Stimulated activated naive CD8-positive, alpha-beta T cell treated with anti-CD3 and anti-CD28 coated beads, Interleukin-15, amount 100 ng/mL, for 72 hours (primary cell): ENCODE results near the gene SUPV3L1.

Experiments used
- ATAC-seq: fragments of 150-1000 bp; cut with Tn5 transposase; 2 replicates; pipeline ENCODE4 v1.10.0; 2021; ENCODE audit warnings: mild to moderate bottlenecking, moderate library complexity
- DNase-seq, 2 donors: peaks; one replicate each; pipeline ENCODE4 v3.0.0; 2021 to 2022
- H3K27ac Mint-ChIP-seq, 2 donors: one replicate each; pipeline ENCODE4 v1.8.0; 2022; ENCODE audit warnings: mild to moderate bottlenecking in 2 of 2, mixed read lengths in 2 of 2, moderate library complexity in 2 of 2
- H3K27me3 Mint-ChIP-seq: one replicate; pipeline ENCODE4 v1.8.0; 2022; ENCODE audit warnings: mixed read lengths
- H3K4me1 Mint-ChIP-seq: one replicate; pipeline ENCODE4 v1.8.0; 2022; ENCODE audit warnings: mild to moderate bottlenecking, mixed read lengths
- H3K4me3 Mint-ChIP-seq, 2 donors: one replicate each; pipeline ENCODE4 v1.8.0; 2022; ENCODE audit warnings: mild to moderate bottlenecking in 2 of 2, mixed read lengths in 2 of 2, moderate library complexity in 1 of 2
- H3K9me3 Mint-ChIP-seq, 2 donors: one replicate each; pipeline ENCODE4 v1.8.0; 2022; ENCODE audit warnings: mixed read lengths in 2 of 2

SUPV3L1 gene

DNA sequence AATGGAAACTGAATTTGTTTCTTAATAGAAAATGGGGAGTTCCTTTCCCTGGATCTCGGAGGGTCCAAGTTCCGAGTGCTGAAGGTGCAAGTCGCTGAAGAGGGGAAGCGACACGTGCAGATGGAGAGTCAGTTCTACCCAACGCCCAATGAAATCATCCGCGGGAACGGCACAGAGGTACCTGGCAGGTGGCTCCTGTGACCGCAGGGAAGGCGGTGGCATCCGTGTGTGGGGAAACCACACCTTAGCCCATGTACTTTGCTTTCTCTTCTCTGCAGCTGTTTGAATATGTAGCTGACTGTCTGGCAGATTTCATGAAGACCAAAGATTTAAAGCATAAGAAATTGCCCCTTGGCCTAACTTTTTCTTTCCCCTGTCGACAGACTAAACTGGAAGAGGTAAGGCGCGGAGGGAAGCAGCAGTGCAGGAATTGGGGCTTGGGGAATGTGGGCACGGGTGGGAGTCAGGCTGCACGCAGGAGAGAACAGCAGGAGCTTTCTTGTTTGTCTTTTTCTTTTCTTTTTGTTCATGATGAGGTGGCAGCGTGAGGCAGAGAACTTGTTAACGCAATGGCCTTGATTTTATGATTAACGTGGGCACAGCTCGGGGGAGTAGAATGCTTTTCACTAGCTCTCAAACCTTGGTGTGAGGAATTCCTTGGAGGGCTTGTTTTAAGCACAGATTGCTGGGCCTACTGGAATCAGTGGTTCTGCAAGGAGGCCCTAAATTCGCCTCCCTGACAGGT, 52.9 kb downstream of the SUPV3L1 start:
- no peaks in the 10 kb centered on the region for H3K9me3 Mint-ChIP-seq
- DNase-seq (no peak), ATAC-seq (no peak)
- peaks cover 42% of the 10 kb centered on the region for H3K4me1 Mint-ChIP-seq
- H3K27ac Mint-ChIP-seq, result peak overlapping the region in 1 of 2 donors; percentile 43
- H3K4me3 Mint-ChIP-seq, result peak overlapping the region; percentile 4 to 45
- H3K27me3 Mint-ChIP-seq, result peaks cover 13% of the 10 kb centered on the region

DNA sequence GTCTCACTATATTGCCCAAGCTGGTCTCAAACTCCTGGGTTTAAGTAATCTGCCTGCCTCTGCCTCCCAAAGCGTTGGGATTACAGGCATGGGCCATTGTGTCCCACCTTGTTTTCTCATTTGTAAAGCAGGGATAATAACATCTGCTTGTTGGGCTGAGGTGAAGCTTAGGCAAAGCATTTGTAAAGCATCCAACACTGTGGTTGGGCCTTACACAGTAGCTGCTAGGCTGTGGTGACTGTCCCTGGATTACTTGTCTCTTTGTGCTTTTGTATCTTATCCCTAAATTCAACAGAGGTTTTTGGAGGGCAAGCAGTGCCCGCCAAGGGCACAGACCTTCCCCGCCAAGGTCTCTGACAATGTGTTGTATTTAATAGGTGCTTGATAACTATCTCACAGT, 54.4 kb downstream of the SUPV3L1 start:
- Mint-ChIP-seq H3K4me3 (no peak overlapping the region), H3K9me3 (no peaks in the 10 kb centered on the region), H3K27me3 (peaks cover 13% of the 10 kb centered on the region), H3K4me1 (peaks cover 27% of the 10 kb centered on the region), H3K27ac (no peak overlapping the region)
- ATAC-seq, result no peak
- DNase-seq, result no peak

DNA sequence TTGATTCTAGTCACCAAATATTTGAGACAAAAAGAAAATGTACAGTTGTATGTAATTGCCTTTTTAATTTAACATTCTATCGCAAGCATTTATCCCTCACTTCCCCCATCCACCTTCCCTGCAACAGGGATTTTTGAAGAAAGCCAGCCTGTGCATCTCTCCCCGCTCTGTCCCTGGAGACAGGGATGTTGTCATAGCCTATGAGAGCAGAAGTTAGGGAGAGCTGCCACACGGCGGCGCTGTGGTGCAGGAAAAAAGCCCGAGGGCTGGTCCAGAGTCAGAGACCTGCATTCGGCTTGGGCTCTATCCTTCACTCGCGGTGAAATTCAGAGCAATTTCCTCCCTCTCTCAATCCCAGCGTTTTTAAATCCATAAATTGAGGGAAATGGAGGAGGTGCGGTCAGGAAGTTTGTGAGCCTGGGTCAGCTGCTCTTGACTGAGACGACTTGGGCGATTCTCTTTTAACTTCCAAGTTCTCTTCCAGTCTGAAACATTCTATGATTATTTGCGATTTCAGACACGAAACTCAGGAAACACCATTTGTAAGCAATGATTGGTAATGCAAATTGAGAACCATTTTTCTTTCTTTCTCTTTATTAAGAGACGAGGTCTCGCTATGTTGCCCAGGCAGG, 57.6 kb downstream of the SUPV3L1 start:
- H3K9me3 Mint-ChIP-seq, result no peaks in the 10 kb centered on the region
- peaks cover 9% of the 10 kb centered on the region for H3K4me1 Mint-ChIP-seq
- H3K27me3 Mint-ChIP-seq, result no peaks in the 10 kb centered on the region
- DNase-seq (peak; percentile 82 to 83), ATAC-seq (peak; percentile 99)
- H3K27ac Mint-ChIP-seq, result no peak overlapping the region
- H3K4me3 Mint-ChIP-seq, result peak overlapping the region in 1 of 2 donors; percentile 11

DNA sequence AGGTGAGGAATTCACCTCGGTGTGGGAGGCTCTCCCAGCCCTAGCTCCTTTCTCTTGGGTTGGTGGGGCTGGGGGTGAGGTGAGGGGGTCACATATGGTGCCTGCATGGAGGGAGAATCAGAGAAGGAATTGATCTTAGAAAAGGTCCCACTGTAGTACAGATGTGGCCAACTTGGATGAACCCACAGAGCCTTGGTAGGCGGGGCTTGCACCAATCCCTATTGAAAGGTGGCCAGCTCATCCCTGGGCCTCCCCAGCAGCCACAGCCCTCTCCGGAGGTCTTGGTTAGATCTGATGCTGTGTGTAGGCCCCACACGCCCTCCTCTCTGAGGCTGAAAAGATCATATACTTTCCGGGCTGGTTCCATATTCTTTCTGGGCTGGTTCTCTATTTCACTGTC, 59.1 kb downstream of the SUPV3L1 start:
- no peak overlapping the region for H3K4me3 Mint-ChIP-seq
- no peak for DNase-seq
- no peaks in the 10 kb centered on the region for H3K27me3 Mint-ChIP-seq
- no peaks in the 10 kb centered on the region for H3K9me3 Mint-ChIP-seq
- no peak for ATAC-seq
- no peaks in the 10 kb centered on the region for H3K4me1 Mint-ChIP-seq
- no peak overlapping the region for H3K27ac Mint-ChIP-seq

DNA sequence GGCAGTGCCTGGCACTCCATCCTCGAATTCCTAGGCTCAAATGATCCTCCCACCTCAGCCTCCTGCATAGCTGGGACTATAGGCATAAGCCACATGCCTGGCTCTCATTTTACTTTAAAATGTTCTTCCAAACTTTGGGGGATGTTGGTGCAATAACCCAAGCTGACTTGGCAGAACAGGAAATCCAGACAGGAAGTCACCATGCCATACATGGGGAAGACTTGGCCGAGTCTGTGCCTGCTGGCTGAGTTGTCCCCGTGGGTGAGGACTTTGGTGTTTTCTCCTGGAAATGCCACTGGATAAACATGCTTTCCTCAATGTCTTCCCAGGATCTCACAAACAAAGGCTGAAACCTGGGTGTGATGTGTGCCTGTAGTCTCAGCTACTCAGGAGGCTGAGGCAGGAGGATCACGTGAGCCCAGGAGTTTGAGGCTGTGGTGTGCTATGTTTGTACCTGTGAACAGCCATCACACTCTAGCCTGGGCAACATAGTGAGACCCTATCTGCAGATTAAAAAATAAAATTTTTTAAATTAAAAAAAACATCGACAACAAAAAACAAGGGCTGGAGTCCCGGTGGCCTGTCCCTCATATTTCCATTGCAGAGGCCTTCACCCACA, 59.9 kb downstream of the SUPV3L1 start:
- DNase-seq (no peak), ATAC-seq (no peak)
- Mint-ChIP-seq H3K9me3 (no peaks in the 10 kb centered on the region), H3K27me3 (no peaks in the 10 kb centered on the region), H3K27ac (peak overlapping the region in 1 of 2 donors; percentile 11), H3K4me3 (no peak overlapping the region), H3K4me1 (no peaks in the 10 kb centered on the region)

DNA sequence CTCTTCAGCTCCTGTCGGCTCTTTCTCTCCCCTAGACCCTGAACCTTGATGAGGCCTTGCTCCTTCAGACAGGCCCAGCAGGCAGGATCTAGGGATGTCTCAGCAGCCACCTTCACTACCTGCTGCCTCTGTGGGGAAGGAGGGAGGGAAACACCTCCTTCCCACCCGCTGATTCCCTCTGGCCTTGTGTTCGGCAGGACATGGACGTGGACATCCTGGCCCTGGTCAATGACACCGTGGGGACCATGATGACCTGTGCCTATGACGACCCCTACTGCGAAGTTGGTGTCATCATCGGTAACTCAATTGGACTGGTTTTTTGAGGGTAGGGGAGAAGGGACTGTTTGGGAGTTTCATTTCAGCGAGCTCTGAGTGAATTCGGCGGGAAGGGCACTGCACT, 60.4 kb downstream of the SUPV3L1 start:
- Mint-ChIP-seq H3K4me1 (no peaks in the 10 kb centered on the region), H3K27ac (no peak overlapping the region), H3K9me3 (no peaks in the 10 kb centered on the region), H3K4me3 (no peak overlapping the region), H3K27me3 (no peaks in the 10 kb centered on the region)
- no peak for DNase-seq
- ATAC-seq, result no peak

DNA sequence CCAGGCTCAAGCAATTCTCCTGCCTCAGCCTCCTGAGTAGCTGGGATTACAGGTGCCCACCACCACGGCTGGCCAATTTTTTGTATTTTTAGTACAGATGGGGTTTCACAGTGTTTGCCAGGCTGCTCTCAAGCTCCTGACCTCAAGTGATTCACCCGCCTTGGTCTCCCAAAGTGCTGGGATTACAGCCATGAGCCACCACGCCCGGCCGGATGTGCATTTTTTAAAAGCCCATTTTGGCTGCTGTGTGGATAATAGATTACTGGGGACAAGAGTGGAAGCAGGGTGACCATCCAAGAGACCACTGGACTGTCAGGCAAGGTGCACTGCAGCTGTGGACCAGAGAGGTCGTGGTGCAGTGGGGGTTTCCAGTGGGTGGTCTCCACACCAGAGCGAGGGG, 61.5 kb downstream of the SUPV3L1 start:
- H3K4me3 Mint-ChIP-seq, result no peak overlapping the region
- no peaks in the 10 kb centered on the region for H3K27me3 Mint-ChIP-seq
- ATAC-seq (no peak), DNase-seq (no peak)
- H3K9me3 Mint-ChIP-seq, result no peaks in the 10 kb centered on the region
- H3K27ac Mint-ChIP-seq, result no peak overlapping the region
- no peaks in the 10 kb centered on the region for H3K4me1 Mint-ChIP-seq

DNA sequence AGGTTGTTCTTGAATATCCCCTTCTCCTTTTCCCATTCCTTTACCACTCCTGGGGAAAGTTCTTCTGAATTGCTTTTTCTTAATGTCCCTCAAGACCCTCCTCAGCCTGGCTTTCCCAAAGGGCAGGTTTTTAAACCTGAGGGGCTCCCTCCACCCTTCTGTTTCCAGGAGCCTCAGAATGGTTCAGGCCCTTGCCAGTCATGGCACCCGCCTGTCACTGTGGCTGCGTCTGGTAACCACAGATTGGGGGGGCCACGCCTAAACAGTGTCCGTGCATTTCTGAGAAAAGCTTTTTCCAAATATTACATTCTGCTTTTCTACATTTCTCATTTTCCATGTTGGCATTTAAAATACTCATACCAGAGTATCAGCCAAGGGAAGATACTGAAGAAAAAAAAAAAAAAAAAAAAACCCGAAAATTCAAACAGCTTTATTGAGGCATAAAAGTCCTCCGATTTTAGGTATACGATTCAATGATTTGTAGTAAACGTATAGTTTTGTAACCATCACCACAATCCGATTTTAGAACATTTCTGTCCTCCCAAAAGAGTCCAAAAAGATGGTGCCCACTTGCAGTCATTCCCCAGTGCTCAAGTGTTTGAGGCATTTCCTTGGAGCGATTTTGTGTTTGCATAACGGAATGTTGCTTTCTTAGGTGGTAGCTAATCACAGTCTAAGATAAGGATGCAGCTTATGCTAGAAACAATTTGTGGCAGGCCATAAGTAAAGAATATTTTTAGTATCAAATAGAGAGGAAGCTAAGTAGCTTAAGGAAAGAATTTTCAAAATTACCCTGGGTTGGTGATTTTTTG, 62.2 kb downstream of the SUPV3L1 start:
- DNase-seq, result no peak
- Mint-ChIP-seq H3K27ac (no peak overlapping the region), H3K9me3 (no peaks in the 10 kb centered on the region), H3K4me3 (no peak overlapping the region), H3K4me1 (no peaks in the 10 kb centered on the region), H3K27me3 (no peaks in the 10 kb centered on the region)
- ATAC-seq, result no peak

DNA sequence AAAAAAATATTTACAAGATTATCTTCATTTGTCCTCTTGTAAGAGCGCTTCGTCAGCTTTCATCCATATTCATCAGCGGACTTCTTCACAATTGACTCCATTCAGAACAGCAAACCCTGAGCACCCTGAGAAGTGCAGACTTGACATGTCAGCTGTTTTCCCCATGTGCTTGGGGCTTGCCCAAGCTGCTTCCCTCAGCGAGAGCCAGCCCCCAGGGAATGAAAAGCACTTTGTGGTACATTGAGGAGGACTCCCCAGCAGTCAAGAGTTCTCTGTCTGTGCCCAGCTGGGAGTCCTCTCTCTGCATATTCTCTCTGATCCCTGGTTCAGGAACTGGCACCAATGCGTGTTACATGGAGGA, 62.8 kb downstream of the SUPV3L1 start:
- ATAC-seq (no peak), DNase-seq (no peak)
- Mint-ChIP-seq H3K9me3 (no peaks in the 10 kb centered on the region), H3K4me3 (no peak overlapping the region), H3K27me3 (no peaks in the 10 kb centered on the region), H3K4me1 (no peaks in the 10 kb centered on the region), H3K27ac (no peak overlapping the region)

DNA sequence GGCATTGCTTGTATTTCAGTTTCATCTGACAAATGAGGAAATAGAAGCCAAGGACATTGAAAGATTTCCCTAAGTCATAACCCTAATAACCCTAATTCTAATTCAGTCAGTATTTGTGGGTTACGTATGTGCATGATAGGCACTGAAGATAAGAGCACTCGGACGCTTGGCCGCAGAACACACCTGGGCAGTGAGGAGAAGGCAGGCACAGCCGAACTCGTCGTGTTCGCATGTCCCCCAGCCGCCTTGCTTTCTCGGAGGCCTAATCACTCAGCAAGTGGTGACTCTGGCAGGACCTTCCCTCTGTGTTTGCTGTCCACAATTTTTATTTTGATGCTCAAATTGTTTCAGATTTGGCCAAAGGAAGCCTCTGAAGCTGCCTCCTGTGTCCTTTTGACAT, 63.8 kb downstream of the SUPV3L1 start:
- Mint-ChIP-seq H3K9me3 (no peaks in the 10 kb centered on the region), H3K27me3 (no peaks in the 10 kb centered on the region), H3K4me3 (no peak overlapping the region), H3K4me1 (no peaks in the 10 kb centered on the region), H3K27ac (no peak overlapping the region)
- ATAC-seq (no peak), DNase-seq (no peak)

DNA sequence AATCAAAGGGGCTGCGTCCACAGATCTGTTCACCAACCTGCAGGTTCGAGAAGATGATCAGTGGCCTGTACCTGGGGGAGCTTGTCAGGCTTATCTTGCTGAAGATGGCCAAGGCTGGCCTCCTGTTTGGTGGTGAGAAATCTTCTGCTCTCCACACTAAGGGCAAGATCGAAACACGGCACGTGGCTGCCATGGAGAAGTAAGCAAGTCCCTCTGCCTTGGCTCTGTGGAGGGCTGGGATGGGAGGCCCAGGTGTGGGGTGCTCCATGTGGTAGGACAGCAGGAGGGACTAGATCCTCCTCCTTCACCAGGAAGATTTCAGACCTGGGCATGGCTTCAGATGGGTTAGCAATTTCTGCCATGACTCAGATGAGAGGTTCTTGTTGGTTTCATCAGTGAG, 66.0 kb downstream of the SUPV3L1 start:
- Mint-ChIP-seq H3K27ac (no peak overlapping the region), H3K27me3 (no peaks in the 10 kb centered on the region), H3K4me3 (no peak overlapping the region), H3K4me1 (no peaks in the 10 kb centered on the region), H3K9me3 (no peaks in the 10 kb centered on the region)
- ATAC-seq, result no peak
- no peak for DNase-seq

DNA sequence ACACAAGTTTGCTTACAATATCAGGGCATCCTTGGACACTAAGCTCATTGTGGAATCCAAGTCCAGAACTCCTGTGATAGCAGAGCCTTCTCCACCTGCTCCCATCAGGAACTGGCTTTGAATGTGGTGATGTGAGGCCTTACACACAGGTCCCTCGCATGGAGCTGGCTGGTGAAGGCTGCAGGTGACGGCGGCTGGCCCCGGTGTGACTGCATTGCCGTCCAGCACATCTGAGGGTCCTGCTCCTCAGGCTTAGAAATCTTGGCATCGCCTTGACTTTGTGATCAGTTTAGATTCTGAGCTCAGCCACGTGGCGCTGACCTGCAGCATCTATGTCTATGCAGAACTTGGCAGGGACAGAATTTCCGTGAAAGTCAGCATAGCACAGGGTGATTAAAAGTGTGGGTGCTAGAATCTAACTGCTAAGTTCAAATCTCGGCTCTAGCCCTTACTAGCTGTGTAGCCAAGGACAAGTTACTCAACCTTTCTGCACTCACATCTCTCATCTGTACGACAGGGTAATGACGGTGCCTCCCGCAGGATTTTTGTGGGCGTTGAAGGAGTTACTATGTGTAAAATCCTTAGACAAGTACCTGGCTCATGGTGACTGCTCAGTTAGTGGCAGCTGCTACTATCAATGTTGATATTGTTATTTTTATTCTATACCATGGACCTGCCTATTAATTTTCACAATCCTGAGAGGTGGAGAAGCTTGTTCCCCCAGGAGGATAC, 66.7 kb downstream of the SUPV3L1 start:
- no peaks in the 10 kb centered on the region for H3K9me3 Mint-ChIP-seq
- ATAC-seq (no peak), DNase-seq (no peak)
- H3K27me3 Mint-ChIP-seq, result no peaks in the 10 kb centered on the region
- no peaks in the 10 kb centered on the region for H3K4me1 Mint-ChIP-seq
- H3K27ac Mint-ChIP-seq, result peak overlapping the region; percentile 33 to 67
- no peak overlapping the region for H3K4me3 Mint-ChIP-seq

DNA sequence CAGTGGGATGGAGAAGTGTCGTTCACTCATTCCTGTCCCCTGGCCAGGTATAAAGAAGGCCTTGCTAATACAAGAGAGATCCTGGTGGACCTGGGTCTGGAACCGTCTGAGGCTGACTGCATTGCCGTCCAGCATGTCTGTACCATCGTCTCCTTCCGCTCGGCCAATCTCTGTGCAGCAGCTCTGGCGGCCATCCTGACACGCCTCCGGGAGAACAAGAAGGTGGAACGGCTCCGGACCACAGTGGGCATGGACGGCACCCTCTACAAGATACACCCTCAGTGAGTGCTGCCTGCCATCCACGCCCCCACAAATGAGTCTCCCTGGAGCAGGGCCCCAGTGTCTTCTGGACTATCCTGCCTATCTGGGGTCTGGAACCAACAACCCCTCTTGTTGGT, 67.3 kb downstream of the SUPV3L1 start:
- Mint-ChIP-seq H3K27ac (no peak overlapping the region), H3K9me3 (no peaks in the 10 kb centered on the region), H3K4me3 (no peak overlapping the region), H3K27me3 (no peaks in the 10 kb centered on the region), H3K4me1 (no peaks in the 10 kb centered on the region)
- DNase-seq, result no peak
- ATAC-seq, result no peak

DNA sequence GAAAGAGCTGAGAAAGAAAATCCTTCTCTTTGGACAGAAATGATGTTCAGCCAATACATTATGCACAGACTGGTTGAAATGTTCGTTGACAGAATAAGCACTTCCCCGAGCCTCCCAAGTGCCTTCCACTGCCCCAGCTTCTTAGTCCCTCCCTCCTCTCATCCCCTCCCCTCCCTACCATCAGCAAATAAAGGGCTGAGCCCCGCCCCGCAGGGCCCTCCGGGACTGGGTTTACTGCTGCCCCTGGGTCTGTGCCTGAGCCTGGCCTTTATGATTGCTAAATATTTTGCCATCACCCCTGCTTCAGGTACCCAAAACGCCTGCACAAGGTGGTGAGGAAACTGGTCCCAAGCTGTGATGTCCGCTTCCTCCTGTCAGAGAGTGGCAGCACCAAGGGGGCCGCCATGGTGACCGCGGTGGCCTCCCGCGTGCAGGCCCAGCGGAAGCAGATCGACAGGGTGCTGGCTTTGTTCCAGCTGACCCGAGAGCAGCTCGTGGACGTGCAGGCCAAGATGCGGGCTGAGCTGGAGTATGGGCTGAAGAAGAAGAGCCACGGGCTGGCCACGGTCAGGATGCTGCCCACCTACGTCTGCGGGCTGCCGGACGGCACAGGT, 68.2 kb downstream of the SUPV3L1 start:
- Mint-ChIP-seq H3K9me3 (no peaks in the 10 kb centered on the region), H3K4me3 (no peak overlapping the region), H3K27me3 (no peaks in the 10 kb centered on the region), H3K27ac (no peak overlapping the region), H3K4me1 (no peaks in the 10 kb centered on the region)
- no peak for DNase-seq
- no peak for ATAC-seq

DNA sequence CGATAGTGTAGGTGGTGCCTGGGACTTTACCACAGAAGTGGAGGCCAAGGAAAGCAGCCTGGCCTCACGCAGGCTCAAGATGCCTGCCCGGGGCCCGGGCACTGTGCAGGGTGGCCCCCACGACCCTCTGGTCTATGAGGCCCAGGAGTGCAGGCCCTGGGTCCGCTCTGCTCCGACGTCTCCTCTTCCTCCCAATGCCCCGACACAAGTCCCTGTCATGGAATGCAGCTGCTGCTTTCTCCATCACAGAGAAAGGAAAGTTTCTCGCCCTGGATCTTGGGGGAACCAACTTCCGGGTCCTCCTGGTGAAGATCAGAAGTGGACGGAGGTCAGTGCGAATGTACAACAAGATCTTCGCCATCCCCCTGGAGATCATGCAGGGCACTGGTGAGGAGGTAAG, 70.0 kb downstream of the SUPV3L1 start:
- H3K4me3 Mint-ChIP-seq, result no peak overlapping the region
- H3K27ac Mint-ChIP-seq, result peak overlapping the region in 1 of 2 donors; percentile 82
- ATAC-seq (no peak), DNase-seq (no peak)
- H3K9me3 Mint-ChIP-seq, result no peaks in the 10 kb centered on the region
- H3K4me1 Mint-ChIP-seq, result no peaks in the 10 kb centered on the region
- H3K27me3 Mint-ChIP-seq, result no peaks in the 10 kb centered on the region
